LNCaP clone FGC (cell line): Measurements from ENCODE around the gene PBX1.

ENCODE experiments used
- DNase-seq: peaks from one replicate; pipeline ENCODE4 v3.0.0-alpha.2; 2011; ENCODE audit warnings: low read depth
- H3K4me3 ChIP-seq: 2 replicates; pipeline ENCODE4 v1.5.1; 2011; ENCODE audit warnings: mild to moderate bottlenecking, low read depth, low read length, control low read depth
- TF ChIP-seq, protein P1 (sequence below): IDR thresholded peaks from 2 replicates; pipeline ENCODE4 v1.5.1; 2012; ENCODE audit warnings: mild to moderate bottlenecking; ENCODE audit not compliant: control insufficient read depth, insufficient read depth; ENCODE audit errors: extremely low read depth

The PBX1 gene

DNA sequence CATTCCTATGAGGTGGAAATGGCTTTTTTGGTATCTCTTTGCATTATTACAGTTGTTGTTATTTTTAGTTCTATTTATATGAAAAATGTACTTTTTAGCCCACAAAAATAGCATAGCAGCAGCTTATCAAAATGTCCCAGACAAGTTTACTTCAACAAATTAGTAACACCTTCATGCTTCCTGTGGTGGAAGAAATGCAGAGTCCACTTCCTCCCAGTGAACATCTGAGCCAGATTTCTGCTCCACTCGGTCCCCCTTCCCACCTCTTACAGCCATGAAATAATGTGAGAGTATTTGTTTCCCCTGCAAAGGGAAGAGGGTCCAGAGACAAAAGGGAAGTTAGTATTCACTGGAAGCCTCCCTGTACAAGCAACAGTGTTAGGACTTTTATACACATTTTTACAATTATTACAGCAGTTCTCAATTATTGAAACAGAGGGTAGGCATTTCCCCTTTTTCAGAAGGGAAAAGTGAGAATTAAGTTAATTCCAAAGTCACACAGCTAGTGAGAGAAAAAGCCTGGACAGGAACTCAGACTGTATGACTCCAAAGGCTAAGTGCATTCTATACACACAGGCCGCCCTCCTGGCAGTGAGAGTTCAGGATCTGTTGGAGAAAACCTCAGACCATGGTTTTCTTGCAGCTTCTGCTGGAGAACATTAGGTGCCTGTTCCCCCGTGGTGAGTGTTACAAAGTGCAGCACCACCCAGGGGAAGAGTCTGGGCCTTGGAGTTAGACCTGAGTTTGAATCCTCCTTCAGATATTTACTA, 126.5 kb downstream of the PBX1 start:
- TF ChIP-seq, protein P1, sequence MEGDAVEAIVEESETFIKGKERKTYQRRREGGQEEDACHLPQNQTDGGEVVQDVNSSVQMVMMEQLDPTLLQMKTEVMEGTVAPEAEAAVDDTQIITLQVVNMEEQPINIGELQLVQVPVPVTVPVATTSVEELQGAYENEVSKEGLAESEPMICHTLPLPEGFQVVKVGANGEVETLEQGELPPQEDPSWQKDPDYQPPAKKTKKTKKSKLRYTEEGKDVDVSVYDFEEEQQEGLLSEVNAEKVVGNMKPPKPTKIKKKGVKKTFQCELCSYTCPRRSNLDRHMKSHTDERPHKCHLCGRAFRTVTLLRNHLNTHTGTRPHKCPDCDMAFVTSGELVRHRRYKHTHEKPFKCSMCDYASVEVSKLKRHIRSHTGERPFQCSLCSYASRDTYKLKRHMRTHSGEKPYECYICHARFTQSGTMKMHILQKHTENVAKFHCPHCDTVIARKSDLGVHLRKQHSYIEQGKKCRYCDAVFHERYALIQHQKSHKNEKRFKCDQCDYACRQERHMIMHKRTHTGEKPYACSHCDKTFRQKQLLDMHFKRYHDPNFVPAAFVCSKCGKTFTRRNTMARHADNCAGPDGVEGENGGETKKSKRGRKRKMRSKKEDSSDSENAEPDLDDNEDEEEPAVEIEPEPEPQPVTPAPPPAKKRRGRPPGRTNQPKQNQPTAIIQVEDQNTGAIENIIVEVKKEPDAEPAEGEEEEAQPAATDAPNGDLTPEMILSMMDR, result no peak
- no peak for DNase-seq
- H3K4me3 ChIP-seq, result no peak overlapping the region

GRCh38 chr1:164687777-164688176, 128.8 kb downstream of the PBX1 start:
- H3K4me3 ChIP-seq, result no peak overlapping the region
- TF ChIP-seq, protein P1, result no peak
- no peak for DNase-seq

- no peak overlapping the region for H3K4me3 ChIP-seq
- no peak for DNase-seq
- TF ChIP-seq, protein P1, result no peak
These were observed 129.8 kb downstream of the PBX1 start for GRCh38 chr1:164688791-164689190.

DNA sequence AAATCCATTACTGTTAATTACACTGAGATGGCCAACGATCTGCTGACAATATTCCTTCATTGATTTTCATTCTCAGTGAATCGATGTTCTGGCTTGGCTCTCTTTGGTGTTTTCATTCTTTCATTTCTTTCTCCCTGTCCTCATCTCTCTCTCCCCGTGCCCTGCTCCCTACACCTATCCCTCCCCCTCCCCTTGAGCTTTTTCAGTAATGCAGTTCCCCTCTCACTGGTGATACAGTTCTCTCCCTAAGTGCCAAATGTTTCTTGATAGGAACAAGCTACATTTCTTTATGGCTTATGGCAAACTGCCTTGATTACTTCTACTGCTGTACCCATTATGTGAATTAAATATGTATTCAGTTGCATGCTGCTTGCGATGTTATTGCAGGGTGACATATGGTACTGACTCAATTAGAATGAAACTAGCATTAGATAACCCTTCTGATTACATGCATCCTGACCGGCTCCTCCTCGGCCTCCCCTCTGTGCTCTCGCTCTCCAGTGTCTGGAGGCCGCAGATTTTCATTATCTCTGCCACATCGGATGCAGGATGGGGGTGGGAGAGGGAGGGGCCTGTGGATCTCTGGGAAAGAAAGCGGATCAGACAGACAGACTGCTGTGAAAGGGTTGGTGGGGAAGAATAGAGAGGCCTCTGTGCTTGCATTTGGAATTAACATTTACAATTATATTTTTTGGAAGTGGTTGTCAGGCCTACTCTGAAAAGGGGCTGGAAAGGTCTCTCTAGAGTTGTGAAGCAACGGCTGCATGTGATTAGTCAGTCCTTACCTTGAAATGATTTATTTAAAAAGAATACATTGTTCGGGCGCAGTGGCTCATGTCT, 130.9 kb downstream of the PBX1 start:
- H3K4me3 ChIP-seq, result no peak overlapping the region
- TF ChIP-seq, protein P1, result no peak
- DNase-seq, result no peak

GRCh38 chr1:164692420-164692819, 133.4 kb downstream of the PBX1 start:
- TF ChIP-seq, protein P1, result no peak
- DNase-seq, result no peak
- no peak overlapping the region for H3K4me3 ChIP-seq

DNA sequence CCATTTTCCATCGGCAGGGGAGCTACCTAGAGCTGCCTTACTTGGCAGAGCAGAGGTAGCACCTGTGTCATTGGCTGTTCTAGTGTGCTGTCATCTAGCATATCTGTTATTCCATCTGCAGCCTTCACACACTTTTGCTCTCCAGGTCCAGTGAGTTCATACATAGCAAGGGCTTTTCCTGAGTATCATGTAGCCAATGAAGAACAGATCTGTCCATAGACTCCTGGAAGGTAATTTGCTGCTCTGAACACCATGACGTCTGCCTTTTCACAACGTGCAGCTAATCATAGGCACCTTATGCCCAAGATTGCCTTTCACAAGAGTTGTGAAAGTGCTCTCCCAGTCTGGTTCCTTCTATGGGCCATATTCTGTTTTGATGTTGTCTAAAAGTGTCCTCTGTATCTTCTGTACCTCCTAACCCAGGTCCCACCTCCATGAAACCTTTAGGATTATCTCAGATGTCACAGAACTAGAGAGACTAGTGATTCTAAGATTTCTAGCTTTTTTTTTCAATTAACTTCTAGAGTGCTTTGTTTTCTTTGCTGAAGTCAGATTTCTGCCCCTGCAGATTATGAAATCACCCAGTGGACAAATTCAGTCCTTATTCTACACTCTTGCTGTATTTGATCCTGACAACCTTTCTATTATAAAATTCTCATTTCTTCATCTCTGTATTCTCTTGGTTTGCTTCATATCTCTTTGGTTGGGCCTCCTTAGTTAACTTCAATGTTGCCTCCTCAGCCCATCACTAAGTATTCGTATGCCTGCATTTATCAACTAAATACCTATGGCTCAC, 134.8 kb downstream of the PBX1 start:
- H3K4me3 ChIP-seq, result no peak overlapping the region
- DNase-seq, result no peak
- TF ChIP-seq, protein P1, result no peak
